ENCODE data around the gene SUSD4. TPM values are rescaled to one million over a fixed set of nuclear protein-coding genes. Genes with fewer than 3 reads are reported as not detected.

SUSD4 gene
- total RNA-seq, 1 donor from 2014 or later, result 0.12 TPM

- TF ChIP-seq, protein P1, sequence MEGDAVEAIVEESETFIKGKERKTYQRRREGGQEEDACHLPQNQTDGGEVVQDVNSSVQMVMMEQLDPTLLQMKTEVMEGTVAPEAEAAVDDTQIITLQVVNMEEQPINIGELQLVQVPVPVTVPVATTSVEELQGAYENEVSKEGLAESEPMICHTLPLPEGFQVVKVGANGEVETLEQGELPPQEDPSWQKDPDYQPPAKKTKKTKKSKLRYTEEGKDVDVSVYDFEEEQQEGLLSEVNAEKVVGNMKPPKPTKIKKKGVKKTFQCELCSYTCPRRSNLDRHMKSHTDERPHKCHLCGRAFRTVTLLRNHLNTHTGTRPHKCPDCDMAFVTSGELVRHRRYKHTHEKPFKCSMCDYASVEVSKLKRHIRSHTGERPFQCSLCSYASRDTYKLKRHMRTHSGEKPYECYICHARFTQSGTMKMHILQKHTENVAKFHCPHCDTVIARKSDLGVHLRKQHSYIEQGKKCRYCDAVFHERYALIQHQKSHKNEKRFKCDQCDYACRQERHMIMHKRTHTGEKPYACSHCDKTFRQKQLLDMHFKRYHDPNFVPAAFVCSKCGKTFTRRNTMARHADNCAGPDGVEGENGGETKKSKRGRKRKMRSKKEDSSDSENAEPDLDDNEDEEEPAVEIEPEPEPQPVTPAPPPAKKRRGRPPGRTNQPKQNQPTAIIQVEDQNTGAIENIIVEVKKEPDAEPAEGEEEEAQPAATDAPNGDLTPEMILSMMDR (conservative IDR thresholded peaks at IDR 0.05; ENCODE audit: low read depth, low read length), result no peak
- no peak for DNase-seq (ENCODE audit: low read depth)
- H3K4me3 ChIP-seq (ENCODE audit: low read depth, low read length), result no peak overlapping the region
Observed at GRCh38 chr1:223390618-223391017, 26.6 kb upstream of the SUSD4 start.

DNA sequence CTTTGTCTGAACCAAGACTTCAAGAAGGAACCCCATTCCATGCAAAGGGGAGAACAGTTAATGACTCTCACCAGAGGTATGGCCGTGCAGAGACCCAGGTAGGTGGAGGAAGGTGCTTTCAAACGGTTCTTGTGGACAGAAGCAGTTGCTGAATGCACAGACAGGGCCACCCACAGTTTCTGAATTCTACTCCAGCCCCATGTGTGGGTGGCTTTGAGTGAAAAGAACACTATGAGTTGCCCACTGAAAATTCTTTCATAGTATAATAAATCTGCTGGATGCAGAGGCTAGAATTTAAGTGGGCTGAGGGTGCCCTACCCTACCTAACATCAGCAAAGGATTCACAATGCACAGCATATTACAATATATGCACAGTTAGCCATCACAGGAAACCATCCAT is 22.0 kb upstream of the SUSD4 start:
- no peak for DNase-seq (ENCODE audit: low read depth)
- TF ChIP-seq, protein P1 (conservative IDR thresholded peaks at IDR 0.05; ENCODE audit: low read depth, low read length), result no peak
- no peak overlapping the region for H3K4me3 ChIP-seq (ENCODE audit: low read depth, low read length)

DNA sequence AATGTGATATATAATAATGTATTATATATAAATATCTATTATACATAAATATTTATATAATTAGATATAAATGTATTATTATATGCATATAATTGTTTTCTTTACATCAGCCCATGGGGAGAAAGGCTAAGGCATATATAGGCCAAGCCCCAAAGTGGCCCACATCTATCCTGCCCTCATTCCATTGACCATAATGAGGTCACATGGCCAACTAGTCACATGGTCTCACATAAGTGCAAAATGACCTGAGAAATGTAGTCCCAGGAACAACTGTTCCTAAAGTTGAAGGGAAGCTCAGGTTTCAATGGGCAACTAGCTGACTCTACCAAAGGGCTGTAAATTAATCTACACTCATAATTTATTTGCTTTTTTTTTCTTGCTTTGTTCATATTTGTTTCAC is 14.8 kb upstream of the SUSD4 start:
- H3K4me3 ChIP-seq (ENCODE audit: low read depth, low read length), result no peak overlapping the region
- DNase-seq (ENCODE audit: low read depth), result no peak

DNA sequence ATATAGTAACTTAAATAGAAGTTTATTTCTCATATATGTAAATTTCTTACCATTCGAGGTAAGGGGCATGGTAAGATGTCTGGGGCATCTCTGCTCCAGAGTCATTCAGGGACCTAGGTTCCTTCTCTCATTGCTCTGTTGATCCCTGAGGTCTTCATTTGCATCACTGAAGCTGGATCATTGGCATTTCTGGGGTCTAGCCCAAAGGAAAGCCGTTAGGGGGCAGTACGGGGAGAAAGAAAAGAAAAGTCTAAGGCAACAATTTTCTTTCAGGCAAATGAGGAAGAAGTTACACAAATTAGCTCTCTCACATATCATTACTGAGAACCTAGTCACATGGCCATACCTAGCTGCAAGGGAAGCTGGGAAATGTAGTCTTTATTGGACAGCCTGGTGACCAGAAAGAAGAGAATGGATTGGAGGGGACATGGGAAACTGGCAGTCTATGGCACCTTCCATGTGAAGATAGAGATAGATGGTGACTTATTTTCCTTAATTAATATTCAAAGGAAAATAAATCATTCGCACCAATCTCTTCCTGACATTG is 10.2 kb upstream of the SUSD4 start:
- no peak for DNase-seq (ENCODE audit: low read depth)
- TF ChIP-seq, protein P1 (conservative IDR thresholded peaks at IDR 0.05; ENCODE audit: low read depth, low read length), result no peak
- H3K4me3 ChIP-seq (ENCODE audit: low read depth, low read length), result no peak overlapping the region

More for the DNA sequence above, 14.8 kb upstream of the SUSD4 start:
- TF ChIP-seq, protein P1 (conservative IDR thresholded peaks at IDR 0.05; ENCODE audit: low read depth, low read length), result no peak

DNA sequence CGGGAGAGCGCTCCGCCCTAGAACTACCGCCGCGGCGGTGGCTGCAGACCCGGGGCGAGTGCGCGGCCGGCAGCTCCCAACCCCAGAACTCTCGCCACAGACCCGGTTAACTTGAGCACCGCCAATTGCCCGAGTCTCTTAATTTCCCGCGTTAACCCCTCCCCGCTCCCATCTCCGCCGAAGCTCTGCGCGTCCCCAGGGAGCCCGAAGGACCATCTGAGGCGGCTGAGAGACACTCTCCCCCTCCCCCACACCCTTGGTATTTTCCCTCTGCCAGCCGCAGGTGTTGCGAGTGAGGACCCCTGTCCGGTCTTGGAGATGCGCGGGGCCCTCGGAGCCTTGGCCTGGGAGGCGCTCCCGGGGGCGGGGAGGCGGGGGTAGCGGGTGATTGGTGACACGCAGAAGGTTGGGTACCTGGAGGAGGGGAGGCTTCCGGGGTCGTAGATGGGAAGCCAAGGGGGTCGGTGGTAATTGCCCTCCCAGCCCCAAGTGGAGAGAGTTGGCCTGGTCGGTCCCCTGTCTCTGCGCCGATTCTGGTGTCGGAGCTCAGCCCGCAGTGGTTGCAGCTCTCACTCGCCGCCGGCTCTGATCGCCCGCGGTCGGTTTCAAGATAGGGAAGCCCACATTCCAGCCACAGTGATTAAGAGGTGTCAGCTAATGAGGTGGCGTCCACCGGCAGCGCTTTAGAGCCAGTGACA is 858 bp upstream of the SUSD4 start:
- DNase-seq (ENCODE audit: low read depth), result no peak
- peak overlapping the region; percentile 41 for H3K4me3 ChIP-seq (ENCODE audit: low read depth, low read length)
- TF ChIP-seq, protein P1 (conservative IDR thresholded peaks at IDR 0.05; ENCODE audit: low read depth, low read length), result no peak

GRCh38 chr1:223363057-223363855 is 720 bp downstream of the SUSD4 start:
- TF ChIP-seq, protein P1 (conservative IDR thresholded peaks at IDR 0.05; ENCODE audit: low read depth, low read length), result no peak
- peak overlapping the region; percentile 50 for H3K4me3 ChIP-seq (ENCODE audit: low read depth, low read length)
- DNase-seq (ENCODE audit: low read depth), result no peak

Measured in epithelial cell of proximal tubule (primary cell).